Measurements from ENCODE around the gene EYS. TPM values are rescaled to one million over a fixed set of nuclear protein-coding genes. Genes with fewer than 3 reads are reported as not detected.
A peak's percentile ranks its signal among the peaks of the same experiment; 100 is the strongest.

Gene EYS
- polyA plus RNA-seq, 1 of the 3 experiments (the other 2 are of a cell fraction), result 0.05 TPM

GRCh38 chr6:63734923-63735322 lies 1972.1 kb downstream of the EYS start:
- Histone ChIP-seq H3K9ac (no peak overlapping the region), H3K27me3 (ENCODE audit: insufficient read depth) (no peaks in the 10 kb centered on the region), H3K4me2 (no peak overlapping the region), H3K27ac (ENCODE audit: low read depth in 2 of 2, low read length in 1 of 2) (no peak overlapping the region), H3K79me2 (ENCODE audit: insufficient read depth) (no peaks in the 10 kb centered on the region), H3K4me3 (ENCODE audit: low read depth in 2 of 2, low read length in 1 of 2) (no peak overlapping the region), H3K36me3 (replicated peaks in 1 of 2; ENCODE audit: control insufficient read depth in 1 of 2, insufficient read depth in 2 of 2, low read length in 1 of 2) (no peaks in the 10 kb centered on the region), H4K20me1 (ENCODE audit: insufficient read depth) (no peaks in the 10 kb centered on the region), H3K9me2 (no peaks in the 10 kb centered on the region), H2AFZ (ENCODE audit: low read depth) (no peak overlapping the region), H3F3A (replicated peaks; ENCODE audit: insufficient read depth) (peaks cover 15% of the 10 kb centered on the region), H3K9me3 (no peaks in the 10 kb centered on the region), H3K4me1 (ENCODE audit: control insufficient read depth in 1 of 2, insufficient read depth in 2 of 2, low read depth in 1 of 2, low read length in 1 of 2) (peaks cover 0 to 8% of the 10 kb centered on the region in 2 experiments; a peak in 1 of 4 replicates)
- ChIA-PET CTCF (interaction anchor here (1.2 kb wide), 1 partner anchor 121 kb away, joined by 3 read pairs; no protein-coding TSS in a partner anchor), POLR2A (no interaction called here)
- no peak for TF ChIP-seq TEAD4 (IDR thresholded peaks at IDR 0.05; ENCODE audit: borderline replicate concordance, insufficient read depth)
- no peak for TF ChIP-seq SMC3 (IDR thresholded peaks at IDR 0.05; ENCODE audit: low read depth, low read length)
- no peak for DNase-seq
- WGBS (ENCODE audit: low lambda C conversion rate), result 48% methylated on average over 3 of the region's 3 CpGs

DNA sequence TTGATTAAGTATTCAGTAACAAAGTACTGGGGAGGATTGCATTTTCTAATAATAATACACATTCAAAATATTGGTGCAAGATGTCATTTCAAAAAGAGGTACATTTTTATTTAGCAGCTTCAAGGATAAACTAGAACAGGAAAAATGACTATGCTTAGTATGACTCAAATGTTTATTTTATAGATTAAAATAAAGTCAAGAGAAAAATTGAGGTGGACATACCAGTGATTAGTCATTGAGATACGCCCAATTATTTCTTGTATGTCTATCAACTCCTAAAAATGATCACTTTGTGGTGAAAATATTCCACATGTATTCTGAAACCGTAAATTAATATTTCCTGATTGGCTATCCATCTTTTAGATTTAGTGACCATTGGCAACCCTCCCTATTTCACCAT lies 1974.7 kb downstream of the EYS start:
- Histone ChIP-seq H3K36me3 (replicated peaks in 1 of 2; ENCODE audit: control insufficient read depth in 1 of 2, insufficient read depth in 2 of 2, low read length in 1 of 2) (no peaks in the 10 kb centered on the region), H3F3A (replicated peaks; ENCODE audit: insufficient read depth) (peaks cover 15% of the 10 kb centered on the region), H2AFZ (ENCODE audit: low read depth) (no peak overlapping the region), H3K9me3 (no peaks in the 10 kb centered on the region), H3K27me3 (ENCODE audit: insufficient read depth) (no peaks in the 10 kb centered on the region), H3K9me2 (no peaks in the 10 kb centered on the region), H3K27ac (ENCODE audit: low read depth in 2 of 2, low read length in 1 of 2) (peak overlapping the region in 1 of 2 experiments; percentile 44; a peak in 2 of 4 replicates), H4K20me1 (ENCODE audit: insufficient read depth) (no peaks in the 10 kb centered on the region), H3K4me3 (ENCODE audit: low read depth in 2 of 2, low read length in 1 of 2) (no peak overlapping the region), H3K4me1 (ENCODE audit: control insufficient read depth in 1 of 2, insufficient read depth in 2 of 2, low read depth in 1 of 2, low read length in 1 of 2) (peaks cover 0 to 8% of the 10 kb centered on the region in 2 experiments; a peak in 1 of 4 replicates), H3K79me2 (ENCODE audit: insufficient read depth) (no peaks in the 10 kb centered on the region), H3K9ac (no peak overlapping the region), H3K4me2 (peak overlapping the region; percentile 40; the same call in 1 of the 2 replicates)
- ChIA-PET CTCF (interaction anchor here (1.2 kb wide), 1 partner anchor 380 kb away, joined by 3 read pairs; no protein-coding TSS in a partner anchor), POLR2A (no interaction called here)
- 62% methylated on average over 2 of the region's 2 CpGs for WGBS (ENCODE audit: low lambda C conversion rate)
- DNase-seq, result no peak
- TF ChIP-seq NRF1 (IDR thresholded peaks at IDR 0.05; ENCODE audit: low read depth, low read length) (no peak), FOXM1 (IDR thresholded peaks at IDR 0.05; ENCODE audit: low read depth) (no peak), TCF12 (IDR thresholded peaks at IDR 0.05) (no peak), TAF1 (IDR thresholded peaks at IDR 0.05; ENCODE audit: borderline replicate concordance, low read depth, low read length) (no peak), JUND (IDR thresholded peaks at IDR 0.05) (no peak), MXI1 (IDR thresholded peaks at IDR 0.05; ENCODE audit: low read depth, low read length) (no peak), CHD2 (IDR thresholded peaks at IDR 0.05; ENCODE audit: low read length, partially characterized antibody) (no peak), NFIC (IDR thresholded peaks at IDR 0.05; ENCODE audit: borderline replicate concordance) (no peak), RFX5 (IDR thresholded peaks at IDR 0.05; ENCODE audit: low read length) (no peak), POLR2AphosphoS5 (IDR thresholded peaks at IDR 0.05; ENCODE audit: low read depth, low read length) (no peak), EP300 (IDR thresholded peaks at IDR 0.05; ENCODE audit: borderline replicate concordance in 1 of 2, low read depth in 1 of 2, low read length in 1 of 2) (no peak), RCOR1 (IDR thresholded peaks at IDR 0.05; ENCODE audit: low read length) (no peak)

DNA sequence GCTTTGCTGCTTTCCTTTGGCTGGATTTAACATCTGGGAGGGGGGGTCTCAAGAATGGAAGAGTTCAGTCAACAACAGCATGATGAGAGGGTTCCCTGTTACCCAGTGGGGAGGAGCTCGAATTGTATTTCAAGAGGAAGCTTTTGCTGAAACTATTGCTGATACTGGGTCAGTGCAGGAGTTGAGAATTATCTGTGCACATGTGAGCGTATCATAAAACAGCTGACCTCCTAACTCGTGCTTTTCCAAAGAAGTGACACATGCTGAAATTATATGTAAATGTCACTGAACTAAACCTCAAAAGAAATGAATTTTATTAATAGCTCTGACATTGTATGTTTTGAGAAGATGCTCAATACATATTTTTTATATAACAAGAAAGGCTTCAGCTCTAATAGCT lies 1975.1 kb downstream of the EYS start:
- peak overlapping the region in 1 of 2 experiments; percentile 44; a peak in 2 of 4 replicates for H3K27ac ChIP-seq (ENCODE audit: low read depth in 2 of 2, low read length in 1 of 2)
- H3K4me2 ChIP-seq, result peak overlapping the region; percentile 40; the same call in 1 of the 2 replicates
- H3K9me3 ChIP-seq, result no peaks in the 10 kb centered on the region
- peaks cover 15% of the 10 kb centered on the region for H3F3A ChIP-seq (replicated peaks; ENCODE audit: insufficient read depth)
- no peak for TF ChIP-seq GABPA (IDR thresholded peaks at IDR 0.05; ENCODE audit: low read depth)
- TF ChIP-seq TEAD4 (IDR thresholded peaks at IDR 0.05; ENCODE audit: borderline replicate concordance, insufficient read depth), result no peak
- no peak for TF ChIP-seq FOXM1 (IDR thresholded peaks at IDR 0.05; ENCODE audit: low read depth)
- no peak for TF ChIP-seq NRF1 (IDR thresholded peaks at IDR 0.05; ENCODE audit: low read depth, low read length)
- no peak for TF ChIP-seq JUND (IDR thresholded peaks at IDR 0.05)
- no peak for TF ChIP-seq RCOR1 (IDR thresholded peaks at IDR 0.05; ENCODE audit: low read length)
- no peak for TF ChIP-seq MAX (IDR thresholded peaks at IDR 0.05; ENCODE audit: low read depth)
- TF ChIP-seq, protein P1, sequence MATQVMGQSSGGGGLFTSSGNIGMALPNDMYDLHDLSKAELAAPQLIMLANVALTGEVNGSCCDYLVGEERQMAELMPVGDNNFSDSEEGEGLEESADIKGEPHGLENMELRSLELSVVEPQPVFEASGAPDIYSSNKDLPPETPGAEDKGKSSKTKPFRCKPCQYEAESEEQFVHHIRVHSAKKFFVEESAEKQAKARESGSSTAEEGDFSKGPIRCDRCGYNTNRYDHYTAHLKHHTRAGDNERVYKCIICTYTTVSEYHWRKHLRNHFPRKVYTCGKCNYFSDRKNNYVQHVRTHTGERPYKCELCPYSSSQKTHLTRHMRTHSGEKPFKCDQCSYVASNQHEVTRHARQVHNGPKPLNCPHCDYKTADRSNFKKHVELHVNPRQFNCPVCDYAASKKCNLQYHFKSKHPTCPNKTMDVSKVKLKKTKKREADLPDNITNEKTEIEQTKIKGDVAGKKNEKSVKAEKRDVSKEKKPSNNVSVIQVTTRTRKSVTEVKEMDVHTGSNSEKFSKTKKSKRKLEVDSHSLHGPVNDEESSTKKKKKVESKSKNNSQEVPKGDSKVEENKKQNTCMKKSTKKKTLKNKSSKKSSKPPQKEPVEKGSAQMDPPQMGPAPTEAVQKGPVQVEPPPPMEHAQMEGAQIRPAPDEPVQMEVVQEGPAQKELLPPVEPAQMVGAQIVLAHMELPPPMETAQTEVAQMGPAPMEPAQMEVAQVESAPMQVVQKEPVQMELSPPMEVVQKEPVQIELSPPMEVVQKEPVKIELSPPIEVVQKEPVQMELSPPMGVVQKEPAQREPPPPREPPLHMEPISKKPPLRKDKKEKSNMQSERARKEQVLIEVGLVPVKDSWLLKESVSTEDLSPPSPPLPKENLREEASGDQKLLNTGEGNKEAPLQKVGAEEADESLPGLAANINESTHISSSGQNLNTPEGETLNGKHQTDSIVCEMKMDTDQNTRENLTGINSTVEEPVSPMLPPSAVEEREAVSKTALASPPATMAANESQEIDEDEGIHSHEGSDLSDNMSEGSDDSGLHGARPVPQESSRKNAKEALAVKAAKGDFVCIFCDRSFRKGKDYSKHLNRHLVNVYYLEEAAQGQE (IDR thresholded peaks at IDR 0.05; ENCODE audit: low read depth, low read length), result no peak
- no peak for TF ChIP-seq RAD21 (IDR thresholded peaks at IDR 0.05; ENCODE audit: low read length)
- H3K27me3 ChIP-seq (ENCODE audit: insufficient read depth), result no peaks in the 10 kb centered on the region
- no peaks in the 10 kb centered on the region for H3K36me3 ChIP-seq (replicated peaks in 1 of 2; ENCODE audit: control insufficient read depth in 1 of 2, insufficient read depth in 2 of 2, low read length in 1 of 2)
- ChIA-PET CTCF (interaction anchor here (1.2 kb wide), 1 partner anchor 379 kb away, joined by 3 read pairs; no protein-coding TSS in a partner anchor), POLR2A (no interaction called here)
- no peak overlapping the region for H3K4me3 ChIP-seq (ENCODE audit: low read depth in 2 of 2, low read length in 1 of 2)
- no peaks in the 10 kb centered on the region for H3K9me2 ChIP-seq
- no peaks in the 10 kb centered on the region for H4K20me1 ChIP-seq (ENCODE audit: insufficient read depth)
- H3K4me1 ChIP-seq (ENCODE audit: control insufficient read depth in 1 of 2, insufficient read depth in 2 of 2, low read depth in 1 of 2, low read length in 1 of 2), result peaks cover 0 to 8% of the 10 kb centered on the region in 2 experiments; a peak in 1 of 4 replicates
- no peaks in the 10 kb centered on the region for H3K79me2 ChIP-seq (ENCODE audit: insufficient read depth)
- WGBS (ENCODE audit: low lambda C conversion rate), result 64% methylated on average over 3 of the region's 3 CpGs
- no peak overlapping the region; the same call in 1 of the 2 replicates for H3K9ac ChIP-seq
- DNase-seq, result no peak
- H2AFZ ChIP-seq (ENCODE audit: low read depth), result no peak overlapping the region

Data from SK-N-SH (cell line).